ENCODE measurements around the gene TTC28. TPM values are rescaled to one million over a fixed set of nuclear protein-coding genes. Genes with fewer than 3 reads are reported as not detected.

Gene TTC28
- total and polyA plus RNA-seq, 2 donors (not counting 1 experiment from before 2014, with no cell fraction given) = 8.2 to 31.4 TPM

DNA sequence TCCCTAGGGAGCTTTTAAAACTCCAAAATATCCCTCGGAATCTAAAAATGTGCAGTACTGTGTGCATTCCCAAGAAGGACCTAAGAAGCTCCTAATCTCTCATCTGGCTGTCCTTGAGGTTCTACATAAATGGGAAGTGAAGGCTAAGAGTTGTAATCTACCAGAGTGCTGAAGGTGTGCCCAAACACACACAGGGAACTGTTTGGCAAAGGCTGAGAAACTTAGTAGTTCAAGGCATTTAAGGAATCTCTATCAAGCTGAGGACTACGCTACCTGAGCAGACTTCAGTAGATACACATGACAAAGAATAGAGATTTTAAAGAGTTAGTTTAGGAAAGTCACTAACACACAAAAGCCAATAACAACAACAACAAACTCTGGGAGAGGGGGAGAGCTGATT lies 71.1 kb downstream of the TTC28 start:
- TF ChIP-seq EZH2 (IDR thresholded peaks at IDR 0.05; ENCODE audit: low read length, missing control alignments) = no peak
- TF ChIP-seq, protein P1, sequence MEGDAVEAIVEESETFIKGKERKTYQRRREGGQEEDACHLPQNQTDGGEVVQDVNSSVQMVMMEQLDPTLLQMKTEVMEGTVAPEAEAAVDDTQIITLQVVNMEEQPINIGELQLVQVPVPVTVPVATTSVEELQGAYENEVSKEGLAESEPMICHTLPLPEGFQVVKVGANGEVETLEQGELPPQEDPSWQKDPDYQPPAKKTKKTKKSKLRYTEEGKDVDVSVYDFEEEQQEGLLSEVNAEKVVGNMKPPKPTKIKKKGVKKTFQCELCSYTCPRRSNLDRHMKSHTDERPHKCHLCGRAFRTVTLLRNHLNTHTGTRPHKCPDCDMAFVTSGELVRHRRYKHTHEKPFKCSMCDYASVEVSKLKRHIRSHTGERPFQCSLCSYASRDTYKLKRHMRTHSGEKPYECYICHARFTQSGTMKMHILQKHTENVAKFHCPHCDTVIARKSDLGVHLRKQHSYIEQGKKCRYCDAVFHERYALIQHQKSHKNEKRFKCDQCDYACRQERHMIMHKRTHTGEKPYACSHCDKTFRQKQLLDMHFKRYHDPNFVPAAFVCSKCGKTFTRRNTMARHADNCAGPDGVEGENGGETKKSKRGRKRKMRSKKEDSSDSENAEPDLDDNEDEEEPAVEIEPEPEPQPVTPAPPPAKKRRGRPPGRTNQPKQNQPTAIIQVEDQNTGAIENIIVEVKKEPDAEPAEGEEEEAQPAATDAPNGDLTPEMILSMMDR (conservative IDR thresholded peaks at IDR 0.05 in 1 of 2, IDR thresholded peaks at IDR 0.05 in 1 of 2; ENCODE audit: low read depth in 1 of 2, low read length in 2 of 2) = no peak

DNA sequence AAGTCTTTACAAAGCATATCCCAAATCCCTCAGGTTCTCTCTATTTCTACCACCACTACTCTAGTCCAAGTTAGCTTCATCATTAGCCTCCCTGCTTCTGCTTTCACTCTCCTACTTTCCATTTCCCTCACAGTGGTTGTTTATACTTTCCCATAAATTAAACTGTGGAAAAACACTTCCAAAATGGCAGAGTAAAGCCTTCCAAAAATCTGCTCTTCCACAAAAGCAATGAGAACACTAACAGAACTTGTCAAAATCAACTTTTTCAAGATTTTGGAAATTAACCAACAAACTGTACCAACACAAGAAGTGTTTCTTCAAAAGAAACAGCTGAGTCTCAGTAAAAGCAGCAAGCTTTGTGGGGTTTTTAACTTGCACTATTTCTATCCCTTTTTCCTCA lies 71.8 kb downstream of the TTC28 start:
- no peaks in the 10 kb centered on the region for H3K36me3 ChIP-seq (ENCODE audit: control insufficient read depth, insufficient read depth, low read length)
- H4K20me1 ChIP-seq (ENCODE audit: control insufficient read depth, extremely low read depth, insufficient read depth, low read length) = no peaks in the 10 kb centered on the region
- H2AFZ ChIP-seq (ENCODE audit: low read length) = no peak overlapping the region
- TF ChIP-seq, protein P1 (conservative IDR thresholded peaks at IDR 0.05 in 1 of 2, IDR thresholded peaks at IDR 0.05 in 1 of 2; ENCODE audit: low read depth in 1 of 2, low read length in 2 of 2) = no peak
- TF ChIP-seq EZH2 (IDR thresholded peaks at IDR 0.05; ENCODE audit: low read length, missing control alignments) = no peak
- DNase-seq (ENCODE audit: low read depth in 2 of 2) = peak in 1 of 2 donors; percentile 86
- H3K4me2 ChIP-seq (ENCODE audit: extremely low read depth, insufficient read depth, low read length) = no peak overlapping the region
- H3K4me1 ChIP-seq (ENCODE audit: control insufficient read depth, extremely low read depth, insufficient read depth, low read length) = peaks cover 2% of the 10 kb centered on the region
- no peaks in the 10 kb centered on the region for H3K9me3 ChIP-seq (ENCODE audit: control insufficient read depth, insufficient read depth, low read depth, low read length)
- H3K9ac ChIP-seq (ENCODE audit: insufficient read depth, low read length) = no peak overlapping the region
- H3K79me2 ChIP-seq (ENCODE audit: control insufficient read depth, insufficient read depth, low read length) = no peaks in the 10 kb centered on the region
- H3K27ac ChIP-seq (ENCODE audit: insufficient read depth, low read length) = no peak overlapping the region
- H3K4me3 ChIP-seq (replicated peaks in 1 of 4; ENCODE audit: control extremely low read depth in 1 of 4, insufficient read depth in 1 of 4, low read depth in 3 of 4, low read length in 4 of 4) = no peak overlapping the region
- no peaks in the 10 kb centered on the region for H3K27me3 ChIP-seq (ENCODE audit: control insufficient read depth, insufficient read depth, low read length)

More for the DNA sequence above, 71.1 kb downstream of the TTC28 start:
- no peak overlapping the region for H3K27ac ChIP-seq (ENCODE audit: insufficient read depth, low read length)
- no peaks in the 10 kb centered on the region for H3K36me3 ChIP-seq (ENCODE audit: control insufficient read depth, insufficient read depth, low read length)
- no peak overlapping the region for H3K9ac ChIP-seq (ENCODE audit: insufficient read depth, low read length)
- no peaks in the 10 kb centered on the region for H3K79me2 ChIP-seq (ENCODE audit: control insufficient read depth, insufficient read depth, low read length)
- no peak overlapping the region for H3K4me3 ChIP-seq (replicated peaks in 1 of 4; ENCODE audit: control extremely low read depth in 1 of 4, insufficient read depth in 1 of 4, low read depth in 3 of 4, low read length in 4 of 4)
- H3K9me3 ChIP-seq (ENCODE audit: control insufficient read depth, insufficient read depth, low read depth, low read length) = no peaks in the 10 kb centered on the region
- peaks cover 2% of the 10 kb centered on the region for H3K4me1 ChIP-seq (ENCODE audit: control insufficient read depth, extremely low read depth, insufficient read depth, low read length)
- H2AFZ ChIP-seq (ENCODE audit: low read length) = no peak overlapping the region
- no peak overlapping the region for H3K4me2 ChIP-seq (ENCODE audit: extremely low read depth, insufficient read depth, low read length)
- no peaks in the 10 kb centered on the region for H4K20me1 ChIP-seq (ENCODE audit: control insufficient read depth, extremely low read depth, insufficient read depth, low read length)
- H3K27me3 ChIP-seq (ENCODE audit: control insufficient read depth, insufficient read depth, low read length) = no peaks in the 10 kb centered on the region
- no peak for DNase-seq (ENCODE audit: low read depth in 2 of 2)

DNA sequence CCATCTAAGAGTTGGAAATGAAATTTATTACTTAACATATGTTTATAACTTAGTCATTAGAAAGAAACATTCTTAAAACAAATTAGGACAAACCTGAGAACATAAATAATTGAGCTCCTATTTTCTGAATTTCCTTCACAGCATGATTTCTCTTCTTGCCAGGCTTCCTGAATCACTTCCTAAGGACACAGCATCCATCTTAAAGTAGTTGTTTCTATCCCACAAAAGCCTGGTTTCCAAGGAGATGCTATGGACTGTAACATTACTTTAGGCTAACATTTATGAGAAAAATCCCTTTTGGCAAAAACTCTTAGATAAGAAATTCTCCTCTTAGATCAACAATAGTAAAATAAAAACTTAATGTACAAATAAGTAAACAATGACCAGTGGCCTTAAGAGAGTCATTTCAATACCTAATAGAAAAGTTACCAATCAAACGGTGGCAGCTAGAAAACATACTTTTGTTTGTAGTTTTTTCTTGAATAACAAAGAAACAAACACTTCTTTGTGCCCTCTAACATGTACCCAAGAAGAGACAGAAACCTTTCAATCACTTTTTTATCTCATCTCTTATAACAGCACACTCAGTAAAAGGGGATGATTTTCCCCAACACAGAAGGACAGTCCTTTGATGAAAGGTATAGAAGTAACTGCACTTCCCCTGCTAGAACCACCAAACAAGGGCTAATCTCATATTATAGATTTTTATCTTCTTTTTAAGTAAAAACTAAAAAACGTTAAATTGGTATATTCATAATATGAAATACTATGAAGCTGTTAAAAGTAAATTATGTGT lies 74.5 kb downstream of the TTC28 start:
- H3K79me2 ChIP-seq (ENCODE audit: control insufficient read depth, insufficient read depth, low read length) = no peaks in the 10 kb centered on the region
- no peak overlapping the region for H3K27ac ChIP-seq (ENCODE audit: insufficient read depth, low read length)
- no peaks in the 10 kb centered on the region for H3K36me3 ChIP-seq (ENCODE audit: control insufficient read depth, insufficient read depth, low read length)
- peak in 1 of 2 donors; percentile 11 for DNase-seq (ENCODE audit: low read depth in 2 of 2)
- H3K27me3 ChIP-seq (ENCODE audit: control insufficient read depth, insufficient read depth, low read length) = no peaks in the 10 kb centered on the region
- TF ChIP-seq, protein P1 (conservative IDR thresholded peaks at IDR 0.05 in 1 of 2, IDR thresholded peaks at IDR 0.05 in 1 of 2; ENCODE audit: low read depth in 1 of 2, low read length in 2 of 2) = no peak
- TF ChIP-seq EZH2 (IDR thresholded peaks at IDR 0.05; ENCODE audit: low read length, missing control alignments) = no peak
- H3K9me3 ChIP-seq (ENCODE audit: control insufficient read depth, insufficient read depth, low read depth, low read length) = no peaks in the 10 kb centered on the region
- no peak overlapping the region for H3K4me3 ChIP-seq (replicated peaks in 1 of 4; ENCODE audit: control extremely low read depth in 1 of 4, insufficient read depth in 1 of 4, low read depth in 3 of 4, low read length in 4 of 4)
- H3K9ac ChIP-seq (ENCODE audit: insufficient read depth, low read length) = no peak overlapping the region
- H2AFZ ChIP-seq (ENCODE audit: low read length) = no peak overlapping the region
- peaks cover 2% of the 10 kb centered on the region for H3K4me1 ChIP-seq (ENCODE audit: control insufficient read depth, extremely low read depth, insufficient read depth, low read length)
- no peaks in the 10 kb centered on the region for H4K20me1 ChIP-seq (ENCODE audit: control insufficient read depth, extremely low read depth, insufficient read depth, low read length)
- no peak overlapping the region for H3K4me2 ChIP-seq (ENCODE audit: extremely low read depth, insufficient read depth, low read length)
